Measurements from ENCODE around the gene CSK. TPM values are rescaled to one million over a fixed set of nuclear protein-coding genes. Genes with fewer than 3 reads are reported as not detected.

CSK gene
- total RNA-seq, 3 donors from 2014 or later (not counting 1 experiment from before 2014, with no cell fraction given), result 282 to 334 (median 287) TPM

Other genes with a start within 250 kb of the CSK start
- gene ARID3B, start 240.9 kb upstream of the CSK start, total RNA-seq, result 10 to 100 TPM; 56.4 to 59.2 (median 58.3) TPM
- gene CLK3, start 166.2 kb upstream of the CSK start, total RNA-seq, result 100 to 1,000 TPM; 288 to 298 (median 293) TPM
- 10 to 100 TPM; 22.4 to 39.2 (median 32.6) TPM for gene EDC3, start 86.1 kb upstream of the CSK start, total RNA-seq
- under 1 TPM in 1 of 3 donors, not detected in 2; 0.33 TPM for gene CYP1A1, start 56.6 kb upstream of the CSK start, total RNA-seq
- not detected for gene CYP1A2, start 33.2 kb upstream of the CSK start, total RNA-seq
- 1 to 10 TPM in 1 of 3 donors, under 1 TPM in 2; 0.72 to 1.1 (median 0.94) TPM for gene LMAN1L, start 30.8 kb downstream of the CSK start, total RNA-seq
- under 1 TPM in 2 of 3 donors, not detected in 1; 0.16 to 0.93 TPM for gene CPLX3, start 44.5 kb downstream of the CSK start, total RNA-seq
- gene ULK3, start 61.1 kb downstream of the CSK start, total RNA-seq, result 10 to 100 TPM; 54.8 to 75.1 (median 64.7) TPM
- gene SCAMP2, start 91.3 kb downstream of the CSK start, total RNA-seq, result 100 to 1,000 TPM in 1 of 3 donors, 10 to 100 TPM in 2; 78.8 to 101 (median 92.8) TPM
- gene MPI, start 108.0 kb downstream of the CSK start, total RNA-seq, result 10 to 100 TPM; 15.7 to 20.4 (median 18.8) TPM
- gene FAM219B, start 124.8 kb downstream of the CSK start, total RNA-seq, result 100 to 1,000 TPM in 1 of 3 donors, 10 to 100 TPM in 2; 63.5 to 107 (median 69.0) TPM
- 10 to 100 TPM; 69.7 to 90.0 (median 76.9) TPM for gene COX5A, start 156.0 kb downstream of the CSK start, total RNA-seq
- under 1 TPM; 0.21 to 0.84 (median 0.50) TPM for gene RPP25, start 174.7 kb downstream of the CSK start, total RNA-seq
- 1 to 10 TPM in 1 of 3 donors, under 1 TPM in 2; 0.09 to 2.7 (median 0.54) TPM for gene SCAMP5, start 213.5 kb downstream of the CSK start, total RNA-seq
- gene PPCDC, start 241.5 kb downstream of the CSK start, total RNA-seq, result 10 to 100 TPM; 21.3 to 32.3 (median 27.0) TPM

Measured in natural killer cell (primary cell).